Coronary artery (tissue), 2 donors: ENCODE results near the gene NGB.
"Not testable (repeated sequence)": the region's sequence is repeated elsewhere in the genome, so short reads cannot be mapped to it uniquely, and the experiment has no call there.

Source experiments
- DNase-seq: peaks from one replicate; pipeline ENCODE4 v3.0.0-alpha.2; 2017; ENCODE audit warnings: low spot score
- H3K27ac ChIP-seq, 2 donors: fragments of 200-600 bp; sonication (generic); one replicate each; pipeline ENCODE4 v1.5.1; 2016 to 2019
- H3K4me3 ChIP-seq: fragments of 200-600 bp; sonication (generic); 2 replicates; pipeline ENCODE4 v1.5.1; 2016; ENCODE audit warnings: mild to moderate bottlenecking, moderate library complexity
- TF ChIP-seq, protein P1 (sequence below): fragments of 200-600 bp; sonication (generic); IDR thresholded peaks from one replicate; pipeline ENCODE4 v1.5.1; 2019; ENCODE audit warnings: antibody characterized with exemption

The NGB gene, protein sequence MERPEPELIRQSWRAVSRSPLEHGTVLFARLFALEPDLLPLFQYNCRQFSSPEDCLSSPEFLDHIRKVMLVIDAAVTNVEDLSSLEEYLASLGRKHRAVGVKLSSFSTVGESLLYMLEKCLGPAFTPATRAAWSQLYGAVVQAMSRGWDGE

GRCh38 chr14:77271113-77271710 is at the start of gene NGB:
TSS of gene NGB (minus strand) at chr14:77271206. CDS start at chr14:77270937, 269 bp downstream.
- TF ChIP-seq, protein P1, sequence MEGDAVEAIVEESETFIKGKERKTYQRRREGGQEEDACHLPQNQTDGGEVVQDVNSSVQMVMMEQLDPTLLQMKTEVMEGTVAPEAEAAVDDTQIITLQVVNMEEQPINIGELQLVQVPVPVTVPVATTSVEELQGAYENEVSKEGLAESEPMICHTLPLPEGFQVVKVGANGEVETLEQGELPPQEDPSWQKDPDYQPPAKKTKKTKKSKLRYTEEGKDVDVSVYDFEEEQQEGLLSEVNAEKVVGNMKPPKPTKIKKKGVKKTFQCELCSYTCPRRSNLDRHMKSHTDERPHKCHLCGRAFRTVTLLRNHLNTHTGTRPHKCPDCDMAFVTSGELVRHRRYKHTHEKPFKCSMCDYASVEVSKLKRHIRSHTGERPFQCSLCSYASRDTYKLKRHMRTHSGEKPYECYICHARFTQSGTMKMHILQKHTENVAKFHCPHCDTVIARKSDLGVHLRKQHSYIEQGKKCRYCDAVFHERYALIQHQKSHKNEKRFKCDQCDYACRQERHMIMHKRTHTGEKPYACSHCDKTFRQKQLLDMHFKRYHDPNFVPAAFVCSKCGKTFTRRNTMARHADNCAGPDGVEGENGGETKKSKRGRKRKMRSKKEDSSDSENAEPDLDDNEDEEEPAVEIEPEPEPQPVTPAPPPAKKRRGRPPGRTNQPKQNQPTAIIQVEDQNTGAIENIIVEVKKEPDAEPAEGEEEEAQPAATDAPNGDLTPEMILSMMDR: no peak
- Histone ChIP-seq H3K4me3 (no peak within 1 kb of the TSS), H3K27ac (no peak within 1 kb of the TSS)
- no peak for DNase-seq

- DNase-seq: peak; percentile 96
- TF ChIP-seq, protein P1: peak; percentile 29
- peak within 1 kb of the TSS; percentile 89 for H3K4me3 ChIP-seq
- H3K27ac ChIP-seq: peak within 1 kb of the TSS; percentile 91 to 98
Observed at GRCh38 chr14:77320238-77320935, 49.4 kb upstream of the NGB start, which contains the start of gene POMT2. TSS of gene POMT2 (minus strand) at chr14:77320883. CDS start at chr14:77320681, 202 bp downstream.

GRCh38 chr14:77319422-77319821 is 48.4 kb upstream of the NGB start:
- TF ChIP-seq, protein P1: no peak
- Histone ChIP-seq H3K4me3 (peak overlapping the region; percentile 89), H3K27ac (no peak overlapping the region)
- DNase-seq: no peak

DNA sequence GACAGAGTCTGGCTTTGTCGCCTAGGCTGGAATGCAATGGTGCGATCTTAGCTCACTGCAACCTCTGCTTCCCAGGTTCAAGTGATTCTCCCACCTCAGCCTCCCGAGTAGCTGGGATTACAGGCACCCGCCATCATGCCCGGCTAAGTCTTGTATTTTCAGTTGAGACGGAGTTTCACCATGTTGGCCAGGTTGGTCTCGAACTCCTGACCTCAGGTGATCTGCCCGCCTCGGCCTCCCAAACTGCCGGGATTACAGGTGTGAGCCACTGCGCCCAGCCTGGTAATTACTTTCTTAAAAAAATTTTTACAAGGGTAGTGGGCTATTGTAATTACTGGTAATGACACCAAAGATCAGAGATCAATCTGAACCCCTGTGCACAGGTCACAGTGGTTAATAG is 47.8 kb upstream of the NGB start:
- H3K4me3 ChIP-seq, DNase-seq, H3K27ac ChIP-seq: not testable (repeated sequence)

- no peak overlapping the region for H3K27ac ChIP-seq
- no peak for DNase-seq
- TF ChIP-seq, protein P1: no peak
- H3K4me3 ChIP-seq: no peak overlapping the region
Observed at GRCh38 chr14:77318006-77318553, 47.1 kb upstream of the NGB start.

DNA sequence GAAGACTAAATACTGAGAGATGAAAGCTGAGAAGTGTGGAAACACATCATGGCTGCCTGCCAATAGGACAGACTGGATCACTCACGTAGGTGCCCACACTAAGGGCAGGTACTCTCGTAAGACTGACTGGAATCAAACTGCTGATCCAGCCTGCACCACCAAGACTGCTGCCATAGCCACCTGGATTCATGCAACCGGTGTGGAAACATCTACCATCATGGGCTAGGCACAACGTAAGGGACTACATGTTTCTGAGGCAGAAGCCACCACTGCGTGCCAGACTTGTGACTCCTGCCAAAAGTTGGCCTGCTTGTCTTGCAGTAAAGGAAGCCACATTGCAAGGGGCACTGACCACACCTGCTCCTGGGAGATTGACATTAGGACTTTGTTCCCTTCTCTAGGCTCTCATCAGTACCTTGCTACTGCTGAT is 45.9 kb upstream of the NGB start:
- Histone ChIP-seq H3K4me3 (no peak overlapping the region), H3K27ac (no peak overlapping the region)
- TF ChIP-seq, protein P1: no peak
- DNase-seq: no peak

DNA sequence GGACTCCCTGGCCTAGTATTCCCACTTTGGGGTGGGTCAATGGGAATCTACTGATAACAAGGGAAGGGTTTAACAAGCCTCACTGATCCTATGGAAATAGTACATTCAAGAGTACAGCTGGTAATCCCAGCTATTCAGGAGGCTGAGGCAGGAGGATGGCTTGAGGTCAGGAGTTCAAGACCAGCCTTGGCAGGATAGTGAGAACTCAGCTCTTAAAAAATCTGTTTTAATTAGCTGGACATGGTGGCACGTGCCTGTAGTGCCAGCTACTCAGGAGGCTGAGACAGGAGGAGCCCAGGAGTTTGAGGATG is 45.1 kb upstream of the NGB start:
- H3K4me3 ChIP-seq: no peak overlapping the region
- H3K27ac ChIP-seq: no peak overlapping the region
- TF ChIP-seq, protein P1: no peak
- no peak for DNase-seq
